Measurements from ENCODE around the gene HAPLN1.

DNA sequence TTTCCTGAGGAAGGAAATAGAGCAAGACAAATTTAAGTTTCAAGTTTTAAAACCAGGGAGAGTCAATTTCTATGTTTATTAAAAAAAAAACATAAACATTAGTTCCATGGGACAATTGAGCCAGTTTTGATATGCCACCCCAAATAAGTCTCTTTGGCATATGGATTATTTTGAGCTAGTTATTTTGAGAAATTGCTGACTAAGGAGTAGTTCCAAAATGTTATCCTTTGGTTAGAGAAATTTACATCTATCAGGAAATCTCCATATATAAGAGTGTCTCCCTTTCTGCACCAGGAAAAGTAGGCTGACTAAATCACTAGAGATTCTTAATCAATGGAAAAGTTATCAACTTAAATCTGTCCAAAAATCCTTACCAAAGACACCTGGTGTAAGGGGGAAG lies 105.8 kb downstream of the HAPLN1 start:
- TF ChIP-seq CTCF (IDR thresholded peaks at IDR 0.05; ENCODE audit: low read depth, low read length): no peak
- TF ChIP-seq POLR2A (IDR thresholded peaks at IDR 0.05; ENCODE audit: extremely low read depth, insufficient read length): no peak
- no peak for TF ChIP-seq MAX (IDR thresholded peaks at IDR 0.05; ENCODE audit: low read depth, low read length)
